Natural killer cell (primary cell): ENCODE results near the gene SPATA32. TPM values are rescaled to one million over a fixed set of nuclear protein-coding genes. Genes with fewer than 3 reads are reported as not detected.

ENCODE experiments used
- ATAC-seq, 3 donors: fragments of 150-1000 bp in 2 of 3; fragments of 200-7000 bp in 1 of 3; cut with Tn5 transposase; 1 replicate in 1 of 3; 2 replicates in 2 of 3; pipeline ENCODE4 v1.10.0; 2021; ENCODE audit warnings: mild to moderate bottlenecking in 2 of 3, moderate library complexity in 2 of 3
- DNase-seq, 2 donors: peaks; one replicate each; pipeline versions ENCODE4 v3.0.0 to v3.0.0-alpha.2; 2013 to 2021; ENCODE audit warnings: mixed read lengths in 1 of 2
- H3K27ac ChIP-seq: one replicate; pipeline ENCODE4 v1.5.1; 2013; ENCODE audit warnings: mild to moderate bottlenecking, low read length
- H3K27me3 ChIP-seq: one replicate; pipeline ENCODE4 v1.6.1; 2013; ENCODE audit warnings: low read length; ENCODE audit not compliant: control insufficient read depth, insufficient read depth
- H3K36me3 ChIP-seq: one replicate; pipeline ENCODE4 v1.6.1; 2013; ENCODE audit warnings: low read length; ENCODE audit not compliant: control insufficient read depth, insufficient read depth
- H3K4me1 ChIP-seq: one replicate; pipeline ENCODE4 v1.6.1; 2013; ENCODE audit warnings: low read length; ENCODE audit not compliant: control insufficient read depth, insufficient read depth
- H3K4me3 ChIP-seq: one replicate; pipeline ENCODE4 v1.5.1; 2013; ENCODE audit warnings: low read length
- H3K9me3 ChIP-seq: one replicate; pipeline ENCODE4 v1.6.1; 2013; ENCODE audit warnings: low read length; ENCODE audit not compliant: control insufficient read depth, insufficient read depth
- H3K27ac Mint-ChIP-seq, 2 donors: one replicate each; pipeline ENCODE4 v1.8.0; 2022; ENCODE audit warnings: mild to moderate bottlenecking in 2 of 2, mixed read lengths in 2 of 2, moderate library complexity in 1 of 2
- H3K27me3 Mint-ChIP-seq, 2 donors: one replicate each; pipeline ENCODE4 v1.8.0; 2022; ENCODE audit warnings: low read depth in 2 of 2, mixed read lengths in 2 of 2
- H3K36me3 Mint-ChIP-seq: one replicate; pipeline ENCODE4 v1.8.0; 2022; ENCODE audit warnings: mixed read lengths
- H3K4me1 Mint-ChIP-seq, 2 donors: one replicate each; pipeline ENCODE4 v1.8.0; 2022; ENCODE audit warnings: mixed read lengths in 2 of 2
- H3K4me3 Mint-ChIP-seq: one replicate; pipeline ENCODE4 v1.8.0; 2022; ENCODE audit warnings: mild to moderate bottlenecking, moderate library complexity, mixed read lengths
- H3K9me3 Mint-ChIP-seq, 2 donors: one replicate each; pipeline ENCODE4 v1.8.0; 2022; ENCODE audit warnings: mixed read lengths in 2 of 2
- CTCF ChIP-seq: fragments of 200-600 bp; IDR thresholded peaks from one replicate; pipeline ENCODE4 v1.8.0; 2022; ENCODE audit warnings: antibody characterized with exemption
- WGBS: methylation state at CpG from one replicate; pipeline ENCODE4 v1.1.7; 2013; ENCODE audit warnings: missing lambda C conversion rate; ENCODE audit not compliant: insufficient coverage; 5-methylcytosine and 5-hydroxymethylcytosine counted together
- intact Hi-C: fragments of 100-400 bp; cut with micrococcal nuclease; formaldehyde crosslinking; loops from one replicate; pipeline ENCODE4 v1.14.2; 2022
- total RNA-seq, 4 donors: library from RNA; stranded (reverse); fragments of 120-200 nt in 1 of 4; gene quantifications; one replicate each; pipeline versions ENCODE4 v1.2.3 to v1.2.4, GENCODE V29; 2013 to 2022

The SPATA32 gene
- total RNA-seq, 3 donors from 2014 or later (not counting 1 experiment from before 2014, with no cell fraction given): 0.43 TPM; not detected in 2

- TF ChIP-seq CTCF: no peak
- H3K27me3 ChIP-seq: no peaks in the 10 kb centered on the region
Observed at GRCh38 chr17:45286286-45286685, 24.4 kb upstream of the SPATA32 start.

GRCh38 chr17:45284176-45285140, 22.6 kb upstream of the SPATA32 start:
- peaks cover 6 to 11% of the 10 kb centered on the region in 2 donors for H3K4me1 Mint-ChIP-seq
- no peak for ATAC-seq
- peak in 1 of 2 donors; percentile 57 for DNase-seq

More at GRCh38 chr17:45286286-45286685, 24.4 kb upstream of the SPATA32 start:
- 94% methylated on average over 5 of the region's 5 CpGs for WGBS
- H3K4me1 ChIP-seq: peaks cover 13% of the 10 kb centered on the region
- intact Hi-C loops: no loop called here
- H3K4me1 Mint-ChIP-seq: peaks cover 14 to 26% of the 10 kb centered on the region in 2 donors
- no peaks in the 10 kb centered on the region for H3K27me3 Mint-ChIP-seq
- no peaks in the 10 kb centered on the region for H3K36me3 Mint-ChIP-seq
- DNase-seq: no peak
- H3K9me3 ChIP-seq: no peaks in the 10 kb centered on the region
- no peak overlapping the region for H3K4me3 Mint-ChIP-seq
- peaks cover 79% of the 10 kb centered on the region for H3K36me3 ChIP-seq
- H3K27ac Mint-ChIP-seq: peak overlapping the region in 1 of 2 donors; percentile 20
- H3K9me3 Mint-ChIP-seq: no peaks in the 10 kb centered on the region
- ATAC-seq: no peak
- no peak overlapping the region for H3K4me3 ChIP-seq
- H3K27ac ChIP-seq: no peak overlapping the region

GRCh38 chr17:45283711-45284110, 21.8 kb upstream of the SPATA32 start:
- Mint-ChIP-seq H3K27me3 (no peaks in the 10 kb centered on the region), H3K27ac (peak overlapping the region; percentile 29 to 77), H3K4me1 (peaks cover 6 to 11% of the 10 kb centered on the region in 2 donors), H3K36me3 (no peaks in the 10 kb centered on the region), H3K9me3 (no peaks in the 10 kb centered on the region), H3K4me3 (no peak overlapping the region)
- 92% methylated on average over 8 of the region's 10 CpGs for WGBS
- no peak overlapping the region for H3K27ac ChIP-seq
- peaks cover 68% of the 10 kb centered on the region for H3K36me3 ChIP-seq
- peaks cover 4% of the 10 kb centered on the region for H3K4me1 ChIP-seq
- H3K9me3 ChIP-seq: no peaks in the 10 kb centered on the region
- DNase-seq: no peak
- intact Hi-C loops: no loop called here
- H3K4me3 ChIP-seq: no peak overlapping the region
- H3K27me3 ChIP-seq: no peaks in the 10 kb centered on the region
- no peak for TF ChIP-seq CTCF
- no peak for ATAC-seq

More at GRCh38 chr17:45284176-45285140, 22.6 kb upstream of the SPATA32 start:
- Mint-ChIP-seq H3K27ac (peak overlapping the region; percentile 29 to 77), H3K36me3 (no peaks in the 10 kb centered on the region), H3K9me3 (no peaks in the 10 kb centered on the region), H3K27me3 (no peaks in the 10 kb centered on the region), H3K4me3 (no peak overlapping the region)
- Histone ChIP-seq H3K27me3 (no peaks in the 10 kb centered on the region), H3K4me3 (no peak overlapping the region), H3K4me1 (peaks cover 4% of the 10 kb centered on the region), H3K36me3 (peaks cover 75% of the 10 kb centered on the region), H3K9me3 (no peaks in the 10 kb centered on the region), H3K27ac (no peak overlapping the region)
- no peak for TF ChIP-seq CTCF
- intact Hi-C loops: no loop called here
- 88% methylated on average over 21 of the region's 21 CpGs for WGBS
